GM12878 (cell line): Measurements from ENCODE around the gene CEP63. TPM values are rescaled to one million over a fixed set of nuclear protein-coding genes. Genes with fewer than 3 reads are reported as not detected.

Experiments
- ATAC-seq: fragments of 200-7000 bp; cut with Tn5 transposase; 3 replicates; pipeline ENCODE4 v1.9.1; 2020; ENCODE audit warnings: mild to moderate bottlenecking, moderate library complexity
- BruUV-seq: library from RNA; stranded (reverse); fragments of 400-500 nt; replicated peaks from 2 replicates; lab custom pipeline; 2021; lab: Mats Ljungman, UMichigan
- CTCF ChIA-PET: fragments of 300-600 bp; sonication (Branson Sonifier 250); formaldehyde crosslinking; extraction: SDS; loops from one replicate; lab custom pipeline; 2021; ENCODE audit warnings: inconsistent platforms; lab: Yijun Ruan, JAX
- POLR2A ChIA-PET: fragments of 350-600 bp; formaldehyde crosslinking; extraction: SDS; loops from one replicate; lab custom pipeline; 2021; ENCODE audit warnings: inconsistent platforms; lab: Charles Lee
- RAD21 ChIA-PET: fragments of 300-600 bp; sonication (Branson Sonifier 250); formaldehyde crosslinking; loops from one replicate; lab custom pipeline; 2023; ENCODE audit warnings: antibody characterized with exemption; ENCODE audit not compliant: unreplicated experiment; lab: Charles Lee
- SMC1A ChIA-PET: fragments of 300-600 bp; sonication (Branson Sonifier 250); formaldehyde crosslinking; loops from one replicate; lab custom pipeline; 2023; ENCODE audit not compliant: unreplicated experiment, uncharacterized antibody; lab: Charles Lee
- DNase-seq: peaks from one replicate; pipeline ENCODE4 v3.0.0-alpha.2; 2011; ENCODE audit warnings: low read depth, low spot score
- FAIRE-seq: peaks from 3 replicates; lab custom pipeline; 2011; peaks lifted over from hg19 to GRCh38; lab: Jason Lieb, UNC
- H2AFZ ChIP-seq: 2 replicates; pipeline ENCODE4 v1.6.0; 2011; ENCODE audit warnings: low read depth, low read length, control low read depth; ENCODE audit not compliant: control insufficient read depth
- H3K27ac ChIP-seq: 2 replicates; pipeline ENCODE4 v1.5.1; 2011; ENCODE audit warnings: control low read depth; ENCODE audit not compliant: control insufficient read depth, insufficient read depth
- H3K27me3 ChIP-seq, 2 experiments: replicated peaks in 1 of 2; 2 replicates each; pipeline versions ENCODE4 v1.6.0 to v1.6.1; 2011; ENCODE audit warnings: low read length in 1 of 2; ENCODE audit not compliant: control insufficient read depth in 2 of 2, insufficient read depth in 2 of 2
- H3K36me3 ChIP-seq, 2 experiments: 2 replicates each; pipeline ENCODE4 v1.5.1; 2011; ENCODE audit warnings: low read length in 1 of 2; ENCODE audit not compliant: control insufficient read depth in 2 of 2, insufficient read depth in 2 of 2
- H3K4me1 ChIP-seq: 2 replicates; pipeline ENCODE4 v1.6.1; 2011; ENCODE audit warnings: mild to moderate bottlenecking, low read length, moderate library complexity, mixed read lengths; ENCODE audit not compliant: control insufficient read depth, insufficient read depth
- H3K4me2 ChIP-seq: 2 replicates; pipeline ENCODE4 v1.6.0; 2011; ENCODE audit warnings: control low read depth; ENCODE audit not compliant: control insufficient read depth, insufficient read depth
- H3K4me3 ChIP-seq: fragments of 200-600 bp; sonication (generic); 2 replicates; pipeline ENCODE4 v1.5.1; 2016
- H3K79me2 ChIP-seq: 2 replicates; pipeline ENCODE4 v1.6.0; 2011; ENCODE audit warnings: low read length; ENCODE audit not compliant: control insufficient read depth, insufficient read depth
- H3K9ac ChIP-seq: 2 replicates; pipeline ENCODE4 v1.8.0; 2011; ENCODE audit warnings: low read length, control low read depth, mixed read lengths; ENCODE audit not compliant: control insufficient read depth, insufficient read depth
- H3K9me3 ChIP-seq: replicated peaks from 3 replicates; pipeline ENCODE4 v1.5.1; 2011; ENCODE audit warnings: mild to moderate bottlenecking, low read length; ENCODE audit not compliant: control insufficient read depth, insufficient read depth
- H4K20me1 ChIP-seq: 2 replicates; pipeline ENCODE4 v1.6.0; 2011; ENCODE audit not compliant: control insufficient read depth, insufficient read depth
- ATF7 ChIP-seq: fragments of 450-650 bp; IDR thresholded peaks from 2 replicates; pipeline ENCODE4 v1.6.1; 2016; ENCODE audit warnings: low read depth, mild to moderate bottlenecking
- CHD4 ChIP-seq: fragments of 200-600 bp; sonication (generic); IDR thresholded peaks from 2 replicates; pipeline ENCODE4 v1.6.1; 2016; ENCODE audit warnings: mild to moderate bottlenecking
- DPF2 ChIP-seq: fragments of 450-650 bp; IDR thresholded peaks from 2 replicates; pipeline ENCODE4 v1.6.1; 2017; ENCODE audit warnings: mild to moderate bottlenecking
- ELK1 ChIP-seq: IDR thresholded peaks from 2 replicates; pipeline ENCODE4 v1.6.1; 2012; ENCODE audit warnings: low read depth, low read length, improper control_type of control experiment
- HCFC1 ChIP-seq: fragments of 150-350 bp; IDR thresholded peaks from 2 replicates; pipeline ENCODE4 v1.6.1; 2014; ENCODE audit warnings: low read length
- NFIC ChIP-seq: IDR thresholded peaks from 2 replicates; pipeline ENCODE4 v1.6.1; 2012; ENCODE audit warnings: low read depth, mild to moderate bottlenecking, inconsistent platforms, low read length, moderate library complexity
- NFYB ChIP-seq: IDR thresholded peaks from 2 replicates; pipeline ENCODE4 v1.6.1; 2011; ENCODE audit warnings: low read depth, mild to moderate bottlenecking, low read length, improper control_type of control experiment, moderate library complexity; ENCODE audit not compliant: insufficient read depth
- POLR2A ChIP-seq: IDR thresholded peaks from 2 replicates; pipeline ENCODE4 v1.6.1; 2011; ENCODE audit warnings: low read depth, mild to moderate bottlenecking, low read length
- POU2F2 ChIP-seq: IDR thresholded peaks from 3 replicates; pipeline ENCODE4 v1.6.1; 2011; ENCODE audit warnings: low read depth, mild to moderate bottlenecking, low read length, borderline replicate concordance
- RBBP5 ChIP-seq: fragments of 200-600 bp; sonication (generic); conservative IDR thresholded peaks from 2 replicates; pipeline ENCODE4 v1.6.1; 2016
- SIX5 ChIP-seq: IDR thresholded peaks from 2 replicates; pipeline ENCODE4 v1.6.1; 2011; ENCODE audit warnings: mild to moderate bottlenecking, low read depth, low read length, moderate library complexity; ENCODE audit not compliant: severe bottlenecking
- SMC3 ChIP-seq: IDR thresholded peaks from 2 replicates; pipeline ENCODE4 v1.6.1; 2011; ENCODE audit warnings: low read length, improper control_type of control experiment, borderline replicate concordance
- SREBF2 ChIP-seq: IDR thresholded peaks from 2 replicates; pipeline ENCODE4 v1.6.1; 2012; ENCODE audit warnings: mild to moderate bottlenecking, low read length
- ZNF207 ChIP-seq: fragments of 450-650 bp; IDR thresholded peaks from 2 replicates; pipeline ENCODE4 v1.6.1; 2014; ENCODE audit warnings: antibody characterized with exemption, mild to moderate bottlenecking, borderline replicate concordance
- ZNF24 ChIP-seq: fragments of 450-650 bp; IDR thresholded peaks from 2 replicates; pipeline ENCODE4 v1.6.1; 2017; ENCODE audit warnings: antibody characterized with exemption, mild to moderate bottlenecking
- ZNF274 ChIP-seq: IDR thresholded peaks from one replicate; pipeline ENCODE4 v1.8.0; 2011; ENCODE audit not compliant: insufficient read length, insufficient read depth
- ZSCAN29 ChIP-seq: fragments of 450-650 bp; IDR thresholded peaks from 2 replicates; pipeline ENCODE4 v1.6.1; 2017; ENCODE audit warnings: mild to moderate bottlenecking, moderate library complexity
- WGBS: methylation state at CpG from one replicate; pipeline ENCODE4 v1.1.6; 2016; ENCODE audit warnings: low lambda C conversion rate; ENCODE audit not compliant: insufficient replicate concordance, insufficient coverage; ENCODE audit errors: missing lambda C conversion rate; 5-methylcytosine and 5-hydroxymethylcytosine counted together
- in situ Hi-C: fragments of 300-500 bp; cut with MboI; formaldehyde crosslinking; loops from 9 replicates; pipeline ENCODE4 v1.14.3; 2018; ENCODE audit warnings: mixed read lengths
- intact Hi-C: fragments of 100-400 bp; cut with micrococcal nuclease; formaldehyde crosslinking; loops from one replicate; pipeline ENCODE4 v1.14.2; 2022; ENCODE audit not compliant: unreplicated experiment
- polyA plus RNA-seq, 11 experiments: library from polyadenylated mRNA; depleted of rRNA in 4 of 11; unstranded in 6 of 11; stranded (reverse) in 5 of 11; fragments of >200 nt; fragmentation: Nextera tagmentation in 4 of 11; fragmentation: Illumina TruSeq in 1 of 11; extraction: Ambion mirVana in 4 of 11; extraction: Trizol in 1 of 11; gene quantifications; 1 replicate in 1 of 11; 2 replicates in 10 of 11; pipeline versions ENCODE4 v1.2.1 to v1.2.3, GENCODE V29; 2011 to 2016; ENCODE audit warnings: inconsistent platforms in 2 of 11, missing spikeins in 2 of 11, low read depth in 1 of 11
- total RNA-seq, 4 experiments: library from RNA; depleted of rRNA in 3 of 4; stranded (reverse); fragments of >200 nt in 3 of 4; fragmentation: Illumina TruSeq in 1 of 4; extraction: Trizol in 1 of 4; gene quantifications; 2 replicates each; pipeline versions ENCODE4 v1.2.1 to v1.2.3, GENCODE V29; 2013 to 2021

CEP63 gene
- total and polyA plus RNA-seq, 10 of the 15 experiments (the other 5 are each of a cell fraction or from before 2014, with no cell fraction given), result 14.0 to 36.9 (median 26.8) TPM

- in situ Hi-C loops (no loop called here), intact Hi-C loops (no loop called here)
- no peaks in the 10 kb centered on the region for H3K27me3 ChIP-seq
- no peak overlapping the region for H3K4me2 ChIP-seq
- BruUV-seq, result no TSS peak
- no peaks in the 10 kb centered on the region for H3K79me2 ChIP-seq
- POLR2A ChIA-PET, result interaction anchor here (0.5 kb wide), 1 partner anchor 459 kb away, joined by 3 read pairs; no protein-coding TSS in a partner anchor
- H4K20me1 ChIP-seq, result no peaks in the 10 kb centered on the region
- H3K36me3 ChIP-seq, result no peaks in the 10 kb centered on the region
- H3K9ac ChIP-seq, result no peak overlapping the region
- RAD21 ChIA-PET, result no interaction called here
- CTCF ChIA-PET, result interaction anchor here (1.9 to 2.3 kb wide), 2 partner anchors 8 to 27 kb away, joined by 6 to 8 read pairs; no protein-coding TSS in a partner anchor
- no peak for TF ChIP-seq ATF7
- no peak for TF ChIP-seq ZSCAN29
- TF ChIP-seq ELK1, result no peak
- TF ChIP-seq CHD4, result no peak
- FAIRE-seq (no peak), ATAC-seq (no peak), DNase-seq (no peak)
- no peaks in the 10 kb centered on the region for H3K4me1 ChIP-seq
- no peak overlapping the region for H2AFZ ChIP-seq
- SMC1A ChIA-PET, result interaction anchor here (1.5 kb wide), 1 partner anchor 139 kb away, joined by 5 read pairs; no protein-coding TSS in a partner anchor
- H3K4me3 ChIP-seq, result no peak overlapping the region
- H3K27ac ChIP-seq, result no peak overlapping the region
- WGBS, result 8% methylated on average over 3 of the region's 3 CpGs
- H3K9me3 ChIP-seq, result no peaks in the 10 kb centered on the region
These were observed 39.1 kb upstream of the CEP63 start for GRCh38 chr3:134446800-134447199.

GRCh38 chr3:134447351-134447750, 38.5 kb upstream of the CEP63 start:
- Histone ChIP-seq H3K4me2 (no peak overlapping the region), H3K4me3 (no peak overlapping the region), H3K27ac (no peak overlapping the region), H3K27me3 (no peaks in the 10 kb centered on the region), H3K4me1 (no peaks in the 10 kb centered on the region), H3K9me3 (no peaks in the 10 kb centered on the region), H3K36me3 (no peaks in the 10 kb centered on the region), H4K20me1 (no peaks in the 10 kb centered on the region), H3K79me2 (no peaks in the 10 kb centered on the region), H2AFZ (no peak overlapping the region), H3K9ac (no peak overlapping the region)
- in situ Hi-C loops, result no loop called here
- no TSS peak for BruUV-seq
- RAD21 ChIA-PET, result no interaction called here
- TF ChIP-seq NFYB, result no peak
- TF ChIP-seq POU2F2, result no peak
- no peak for TF ChIP-seq POLR2A
- TF ChIP-seq ZNF274, result no peak
- no peak for TF ChIP-seq RBBP5
- TF ChIP-seq SIX5, result no peak
- no peak for TF ChIP-seq SREBF2
- no peak for TF ChIP-seq DPF2
- no peak for TF ChIP-seq SMC3
- no peak for TF ChIP-seq ZNF24
- TF ChIP-seq NFIC, result no peak
- TF ChIP-seq HCFC1, result no peak
- no peak for TF ChIP-seq ZNF207
- CTCF ChIA-PET, result no interaction called here
- 23% methylated on average over 1 of the region's 1 CpG for WGBS
- intact Hi-C loops, result no loop called here
- ATAC-seq (no peak), DNase-seq (no peak), FAIRE-seq (no peak)
- POLR2A ChIA-PET, result no interaction called here
- SMC1A ChIA-PET, result interaction anchor here (1.5 kb wide), 1 partner anchor 139 kb away, joined by 5 read pairs; no protein-coding TSS in a partner anchor
